Osteocyte (in vitro differentiated cells): Measurements from ENCODE around the gene SLC35E4. TPM values are rescaled to one million over a fixed set of nuclear protein-coding genes. Genes with fewer than 3 reads are reported as not detected.
"Not testable (repeated sequence)": the region's sequence is repeated elsewhere in the genome, so short reads cannot be mapped to it uniquely, and the experiment has no call there.

Experiments
- DNase-seq: peaks from one replicate; pipeline ENCODE4 v3.0.0; 2021; ENCODE audit warnings: mixed read lengths; ENCODE audit not compliant: unreplicated experiment; ENCODE audit errors: extremely low spot score
- H3K27ac Mint-ChIP-seq: one replicate; pipeline ENCODE4 v1.8.0; 2021; ENCODE audit warnings: mild to moderate bottlenecking, mixed read lengths; ENCODE audit not compliant: unreplicated experiment
- H3K27me3 Mint-ChIP-seq: one replicate; pipeline ENCODE4 v1.8.0; 2021; ENCODE audit warnings: mixed read lengths; ENCODE audit not compliant: unreplicated experiment
- H3K36me3 Mint-ChIP-seq: one replicate; pipeline ENCODE4 v1.8.0; 2021; ENCODE audit warnings: mixed read lengths; ENCODE audit not compliant: unreplicated experiment
- H3K4me1 Mint-ChIP-seq: one replicate; pipeline ENCODE4 v1.8.0; 2021; ENCODE audit warnings: mixed read lengths; ENCODE audit not compliant: unreplicated experiment
- H3K4me3 Mint-ChIP-seq: one replicate; pipeline ENCODE4 v1.8.0; 2021; ENCODE audit warnings: mild to moderate bottlenecking, moderate library complexity, mixed read lengths; ENCODE audit not compliant: unreplicated experiment
- H3K9me3 Mint-ChIP-seq: one replicate; pipeline ENCODE4 v1.8.0; 2021; ENCODE audit warnings: mixed read lengths; ENCODE audit not compliant: unreplicated experiment
- CTCF ChIP-seq: fragments of 200-600 bp; sonication (generic); IDR thresholded peaks from 2 replicates; pipeline ENCODE4 v1.5.0; 2021; ENCODE audit warnings: antibody characterized with exemption, mild to moderate bottlenecking, moderate library complexity
- total RNA-seq: library from RNA; stranded (reverse); gene quantifications from 2 replicates; pipeline ENCODE4 v1.2.1, GENCODE V29; 2021

Gene SLC35E4
- total RNA-seq, 1 donor from 2014 or later, result 10.2 TPM

GRCh38 chr22:30626413-30626812, 9.2 kb upstream of the SLC35E4 start:
- H3K4me1 Mint-ChIP-seq, result peaks cover 3% of the 10 kb centered on the region
- H3K27me3 Mint-ChIP-seq, result no peaks in the 10 kb centered on the region
- DNase-seq, result no peak
- H3K36me3 Mint-ChIP-seq, result peaks cover 2% of the 10 kb centered on the region
- H3K4me3 Mint-ChIP-seq, result no peak overlapping the region
- no peaks in the 10 kb centered on the region for H3K9me3 Mint-ChIP-seq
- H3K27ac Mint-ChIP-seq, result no peak overlapping the region
- no peak for TF ChIP-seq CTCF

DNA sequence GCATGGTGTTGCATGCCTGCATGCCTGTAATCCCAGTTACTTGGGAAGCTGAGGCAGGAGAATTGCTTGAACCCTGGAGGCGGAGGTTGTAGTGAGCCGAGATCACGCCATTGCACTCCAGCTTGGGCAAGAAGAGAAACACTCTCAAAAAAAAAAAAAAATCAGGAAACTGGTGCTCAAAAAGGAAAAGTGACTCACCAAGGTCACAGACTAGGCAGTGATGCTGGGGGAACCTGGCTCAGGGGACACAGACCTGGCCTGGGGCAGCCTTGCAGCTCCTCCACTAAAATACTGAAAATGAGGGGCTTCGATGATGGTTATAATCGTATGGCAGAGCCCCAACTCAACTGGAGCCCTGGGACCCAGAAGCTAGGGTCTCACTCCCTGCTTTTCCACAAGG, 8.1 kb upstream of the SLC35E4 start:
- no peak for DNase-seq
- H3K4me3 Mint-ChIP-seq, result no peak overlapping the region
- no peak for TF ChIP-seq CTCF
- H3K27ac Mint-ChIP-seq, result no peak overlapping the region
- H3K27me3 Mint-ChIP-seq, result no peaks in the 10 kb centered on the region
- peaks cover 3% of the 10 kb centered on the region for H3K4me1 Mint-ChIP-seq
- no peaks in the 10 kb centered on the region for H3K36me3 Mint-ChIP-seq
- H3K9me3 Mint-ChIP-seq, result no peaks in the 10 kb centered on the region

DNA sequence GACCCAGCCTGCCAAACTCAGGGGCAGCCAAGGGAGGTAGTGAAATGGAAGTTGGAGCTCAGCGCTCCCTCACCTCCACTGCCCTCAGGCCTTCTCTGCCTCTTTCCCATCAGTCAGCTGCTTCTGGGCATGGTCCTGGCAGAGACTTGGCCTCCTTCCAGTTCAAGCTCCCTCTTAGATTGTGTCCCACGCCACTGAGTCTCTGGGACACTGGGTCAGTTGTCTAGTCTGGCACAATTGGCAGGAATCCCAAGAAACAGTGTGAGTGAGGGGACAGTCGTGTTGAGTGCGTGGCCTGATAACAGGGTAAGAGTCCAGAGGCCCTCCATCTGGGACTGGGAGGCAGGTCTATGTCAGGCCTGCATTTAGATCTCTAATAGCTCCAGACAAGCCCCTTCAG, 7.1 kb upstream of the SLC35E4 start:
- Mint-ChIP-seq H3K4me3 (no peak overlapping the region), H3K27me3 (no peaks in the 10 kb centered on the region), H3K9me3 (no peaks in the 10 kb centered on the region), H3K27ac (no peak overlapping the region), H3K4me1 (peaks cover 3% of the 10 kb centered on the region), H3K36me3 (no peaks in the 10 kb centered on the region)
- no peak for TF ChIP-seq CTCF
- DNase-seq, result no peak

DNA sequence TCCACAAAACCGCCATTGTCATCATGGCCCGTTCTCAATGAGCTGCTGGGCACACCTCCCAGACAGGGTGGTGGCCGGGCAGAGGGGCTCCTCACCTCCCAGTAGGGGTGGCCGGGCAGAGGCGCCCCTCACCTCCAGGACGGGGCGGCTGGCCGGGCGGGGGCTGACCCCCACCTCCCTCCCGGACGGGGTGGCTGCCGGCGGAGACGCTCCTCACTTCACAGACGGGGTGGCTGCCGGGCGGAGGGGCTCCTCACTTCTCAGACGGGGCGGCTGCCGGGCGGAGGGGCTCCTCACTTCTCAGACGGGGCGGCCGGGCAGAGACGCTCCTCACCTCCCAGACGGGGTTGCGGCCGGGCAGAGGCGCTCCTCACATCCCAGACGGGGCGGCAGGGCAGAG, 4.1 kb upstream of the SLC35E4 start:
- H3K36me3 Mint-ChIP-seq, result not testable (repeated sequence)

DNA sequence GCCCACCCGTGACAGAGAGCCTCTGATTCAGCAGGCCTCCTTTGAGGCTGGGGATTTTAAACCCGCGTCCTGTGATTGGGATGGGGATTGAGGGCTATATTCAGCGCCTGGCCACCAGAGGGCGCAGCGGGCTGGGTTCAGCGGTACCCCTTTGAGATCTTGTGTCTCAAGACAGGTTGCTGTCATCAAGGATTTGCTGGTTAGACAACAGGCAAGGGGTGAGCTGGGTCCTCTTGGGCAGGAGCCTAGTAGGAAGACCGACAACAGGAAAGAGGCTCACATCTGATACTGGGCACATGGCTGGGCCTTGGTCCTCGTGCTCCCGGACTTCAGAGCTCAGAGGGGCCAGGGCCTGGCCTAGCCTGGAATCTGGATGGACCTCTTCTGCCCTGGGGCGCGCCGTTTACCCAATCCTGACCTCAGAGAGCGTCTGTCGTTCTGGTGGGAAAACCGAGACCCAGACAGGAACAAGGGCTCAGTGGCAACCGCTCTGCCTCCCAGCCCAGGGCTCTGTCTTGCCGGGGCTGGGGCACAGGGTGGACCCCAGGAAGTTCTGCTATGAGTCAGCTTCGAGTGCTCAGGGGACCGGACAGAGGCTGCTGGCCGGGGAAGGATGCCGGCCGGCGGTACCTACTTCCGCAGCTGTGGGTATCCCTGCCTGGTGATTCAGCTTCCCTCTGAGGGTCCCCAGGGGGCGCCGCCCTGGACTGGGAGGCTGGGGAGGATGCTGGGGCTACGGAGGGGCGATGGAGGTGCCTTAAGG, 929 bp upstream of the SLC35E4 start:
- H3K9me3 Mint-ChIP-seq, result no peaks in the 10 kb centered on the region
- peaks cover 3% of the 10 kb centered on the region for H3K36me3 Mint-ChIP-seq
- H3K4me1 Mint-ChIP-seq, result peaks cover 28% of the 10 kb centered on the region
- H3K27ac Mint-ChIP-seq, result peak overlapping the region; percentile 91
- DNase-seq, result peak; percentile 96
- H3K27me3 Mint-ChIP-seq, result no peaks in the 10 kb centered on the region
- H3K4me3 Mint-ChIP-seq, result peak overlapping the region; percentile 76
- TF ChIP-seq CTCF, result peak; percentile 95

More for the DNA sequence above, 4.1 kb upstream of the SLC35E4 start:
- not testable (repeated sequence) for H3K9me3 Mint-ChIP-seq, H3K27me3 Mint-ChIP-seq, H3K4me3 Mint-ChIP-seq, H3K27ac Mint-ChIP-seq, DNase-seq
- peaks cover 20% of the 10 kb centered on the region for H3K4me1 Mint-ChIP-seq
